Measurements from ENCODE around the gene PDPK1. TPM values are rescaled to one million over a fixed set of nuclear protein-coding genes. Genes with fewer than 3 reads are reported as not detected.
A peak's percentile ranks its signal among the peaks of the same experiment; 100 is the strongest.

Gene PDPK1
- total RNA-seq, 2 donors from 2014 or later = 53.0 to 53.8 TPM

- no peak overlapping the region for H3K27ac Mint-ChIP-seq
- H3K4me1 Mint-ChIP-seq (ENCODE audit: low read depth) = no peaks in the 10 kb centered on the region
- H3K36me3 Mint-ChIP-seq (ENCODE audit: insufficient read depth in 2 of 2) = no peaks in the 10 kb centered on the region
- DNase-seq (no peak), ATAC-seq (replicated peaks in 1 of 2) (no peak)
- H3K27me3 Mint-ChIP-seq (ENCODE audit: low read depth) = no peaks in the 10 kb centered on the region
- H3K9me3 Mint-ChIP-seq = no peaks in the 10 kb centered on the region
- no peak overlapping the region for H3K4me3 Mint-ChIP-seq
Observed at GRCh38 chr16:2499454-2499853, 38.4 kb upstream of the PDPK1 start.

GRCh38 chr16:2499890-2500429, 37.9 kb upstream of the PDPK1 start:
- ATAC-seq (replicated peaks in 1 of 2) (no peak), DNase-seq (no peak)
- H3K36me3 Mint-ChIP-seq (ENCODE audit: insufficient read depth in 2 of 2) = no peaks in the 10 kb centered on the region
- H3K9me3 Mint-ChIP-seq = no peaks in the 10 kb centered on the region
- H3K27ac Mint-ChIP-seq = no peak overlapping the region
- no peak overlapping the region for H3K4me3 Mint-ChIP-seq
- no peaks in the 10 kb centered on the region for H3K27me3 Mint-ChIP-seq (ENCODE audit: low read depth)
- no peaks in the 10 kb centered on the region for H3K4me1 Mint-ChIP-seq (ENCODE audit: low read depth)

GRCh38 chr16:2500430-2500917, 37.3 kb upstream of the PDPK1 start:
- H3K27me3 Mint-ChIP-seq (ENCODE audit: low read depth) = no peaks in the 10 kb centered on the region
- no peak for DNase-seq
- no peaks in the 10 kb centered on the region for H3K9me3 Mint-ChIP-seq

GRCh38 chr16:2500918-2501750, 36.7 kb upstream of the PDPK1 start:
- DNase-seq (peak; percentile 81 to 86), ATAC-seq (replicated peaks in 1 of 2) (peak; percentile 93 to 96)
- Mint-ChIP-seq H3K36me3 (ENCODE audit: insufficient read depth in 2 of 2) (no peaks in the 10 kb centered on the region), H3K4me3 (no peak overlapping the region), H3K27me3 (ENCODE audit: low read depth) (no peaks in the 10 kb centered on the region), H3K27ac (no peak overlapping the region), H3K9me3 (no peaks in the 10 kb centered on the region), H3K4me1 (ENCODE audit: low read depth) (no peaks in the 10 kb centered on the region)

More at GRCh38 chr16:2500430-2500917, 37.3 kb upstream of the PDPK1 start:
- no peak overlapping the region for H3K27ac Mint-ChIP-seq
- ATAC-seq (replicated peaks in 1 of 2) = no peak
- no peaks in the 10 kb centered on the region for H3K4me1 Mint-ChIP-seq (ENCODE audit: low read depth)
- H3K4me3 Mint-ChIP-seq = no peak overlapping the region
- H3K36me3 Mint-ChIP-seq (ENCODE audit: insufficient read depth in 2 of 2) = no peaks in the 10 kb centered on the region

- ATAC-seq (replicated peaks in 1 of 2) = no peak
- no peaks in the 10 kb centered on the region for H3K27me3 Mint-ChIP-seq (ENCODE audit: low read depth)
- DNase-seq = no peak
- no peaks in the 10 kb centered on the region for H3K4me1 Mint-ChIP-seq (ENCODE audit: low read depth)
- no peak overlapping the region for H3K27ac Mint-ChIP-seq
- H3K4me3 Mint-ChIP-seq = no peak overlapping the region
- no peaks in the 10 kb centered on the region for H3K36me3 Mint-ChIP-seq (ENCODE audit: insufficient read depth in 2 of 2)
- H3K9me3 Mint-ChIP-seq = no peaks in the 10 kb centered on the region
Observed at GRCh38 chr16:2501946-2502895, 35.6 kb upstream of the PDPK1 start.

- no peak for DNase-seq
- Mint-ChIP-seq H3K9me3 (no peaks in the 10 kb centered on the region), H3K27me3 (ENCODE audit: low read depth) (no peaks in the 10 kb centered on the region)
Observed at GRCh38 chr16:2505695-2506094, 32.1 kb upstream of the PDPK1 start.

GRCh38 chr16:2507052-2507659, 30.7 kb upstream of the PDPK1 start:
- no peaks in the 10 kb centered on the region for H3K9me3 Mint-ChIP-seq
- no peaks in the 10 kb centered on the region for H3K36me3 Mint-ChIP-seq (ENCODE audit: insufficient read depth in 2 of 2)
- H3K27me3 Mint-ChIP-seq (ENCODE audit: low read depth) = no peaks in the 10 kb centered on the region
- H3K27ac Mint-ChIP-seq = no peak overlapping the region
- H3K4me3 Mint-ChIP-seq = no peak overlapping the region
- peaks cover 14% of the 10 kb centered on the region for H3K4me1 Mint-ChIP-seq (ENCODE audit: low read depth)
- DNase-seq (no peak), ATAC-seq (replicated peaks in 1 of 2) (peak in 1 of 2 donors; percentile 35)

More at GRCh38 chr16:2505695-2506094, 32.1 kb upstream of the PDPK1 start:
- Mint-ChIP-seq H3K4me3 (no peak overlapping the region), H3K4me1 (ENCODE audit: low read depth) (peaks cover 13% of the 10 kb centered on the region), H3K27ac (no peak overlapping the region), H3K36me3 (ENCODE audit: insufficient read depth in 2 of 2) (no peaks in the 10 kb centered on the region)
- ATAC-seq (replicated peaks in 1 of 2) = no peak

GRCh38 chr16:2507665-2508064, 30.2 kb upstream of the PDPK1 start:
- Mint-ChIP-seq H3K4me1 (ENCODE audit: low read depth) (peaks cover 19% of the 10 kb centered on the region), H3K9me3 (no peaks in the 10 kb centered on the region), H3K27me3 (ENCODE audit: low read depth) (no peaks in the 10 kb centered on the region), H3K36me3 (ENCODE audit: insufficient read depth in 2 of 2) (no peaks in the 10 kb centered on the region), H3K4me3 (no peak overlapping the region), H3K27ac (no peak overlapping the region)
- ATAC-seq (replicated peaks in 1 of 2) (no peak), DNase-seq (no peak)

GRCh38 chr16:2508722-2509400, 29.0 kb upstream of the PDPK1 start:
- DNase-seq = no peak
- Mint-ChIP-seq H3K36me3 (ENCODE audit: insufficient read depth in 2 of 2) (no peaks in the 10 kb centered on the region), H3K9me3 (no peaks in the 10 kb centered on the region), H3K4me3 (no peak overlapping the region), H3K27me3 (ENCODE audit: low read depth) (no peaks in the 10 kb centered on the region), H3K27ac (no peak overlapping the region), H3K4me1 (ENCODE audit: low read depth) (peaks cover 26% of the 10 kb centered on the region)
- no peak for ATAC-seq (replicated peaks in 1 of 2)

- Mint-ChIP-seq H3K36me3 (ENCODE audit: insufficient read depth in 2 of 2) (peaks cover 0 to 3% of the 10 kb centered on the region in 2 donors), H3K27me3 (ENCODE audit: low read depth) (no peaks in the 10 kb centered on the region), H3K9me3 (no peaks in the 10 kb centered on the region), H3K4me3 (no peak overlapping the region), H3K4me1 (ENCODE audit: low read depth) (peaks cover 43% of the 10 kb centered on the region), H3K27ac (no peak overlapping the region)
- ATAC-seq (replicated peaks in 1 of 2) (no peak), DNase-seq (no peak)
Observed at GRCh38 chr16:2511128-2511800, 26.6 kb upstream of the PDPK1 start.

GRCh38 chr16:2511996-2512734, 25.7 kb upstream of the PDPK1 start:
- Mint-ChIP-seq H3K4me1 (ENCODE audit: low read depth) (peaks cover 52% of the 10 kb centered on the region), H3K9me3 (no peaks in the 10 kb centered on the region), H3K27ac (peak overlapping the region; percentile 92), H3K27me3 (ENCODE audit: low read depth) (no peaks in the 10 kb centered on the region), H3K4me3 (peak overlapping the region; percentile 90 to 91), H3K36me3 (ENCODE audit: insufficient read depth in 2 of 2) (peaks cover 0 to 5% of the 10 kb centered on the region in 2 donors)
- ATAC-seq (replicated peaks in 1 of 2) = no peak
- DNase-seq = no peak

Data from activated T-cell treated with anti-CD3 and anti-CD28 coated beads, Interleukin-2, amount 50 U/mL, for 72 hours (primary cell).